Left lung (tissue), 10 donors: Measurements from ENCODE around the gene SCLY. TPM values are rescaled to one million over a fixed set of nuclear protein-coding genes. Genes with fewer than 3 reads are reported as not detected.
"Not testable (repeated sequence)": the region's sequence is repeated elsewhere in the genome, so short reads cannot be mapped to it uniquely, and the experiment has no call there.

Source experiments
- ATAC-seq: fragments of 200-7000 bp; cut with Tn5 transposase; one replicate; pipeline ENCODE4 v1.9.1; 2020; ENCODE audit warnings: moderate library complexity
- DNase-seq, 4 donors: peaks; one replicate each; pipeline ENCODE4 v3.0.0-alpha.2; 2013 to 2020
- H3K27ac ChIP-seq, 2 donors: fragments of 200-600 bp; sonication (generic) in 1 of 2; one replicate each; pipeline versions ENCODE4 v1.5.0 to v1.8.0; 2020 to 2021
- H3K27me3 ChIP-seq, 2 donors: fragments of 200-600 bp; sonication (generic) in 1 of 2; one replicate each; pipeline versions ENCODE4 v1.5.0 to v1.8.0; 2020 to 2021
- H3K36me3 ChIP-seq, 2 donors: fragments of 200-600 bp; sonication (generic) in 1 of 2; one replicate each; pipeline versions ENCODE4 v1.5.0 to v1.8.0; 2020 to 2021
- H3K4me1 ChIP-seq, 2 donors: fragments of 200-600 bp; one replicate each; pipeline ENCODE4 v1.8.0; 2021
- H3K4me3 ChIP-seq, 2 donors: fragments of 200-600 bp; sonication (generic) in 1 of 2; one replicate each; pipeline versions ENCODE4 v1.5.0 to v1.8.0; 2020 to 2021; ENCODE audit warnings: mild to moderate bottlenecking in 1 of 2
- H3K9me3 ChIP-seq, 2 donors: fragments of 200-600 bp; sonication (generic) in 1 of 2; one replicate each; pipeline versions ENCODE4 v1.5.0 to v1.8.0; 2020 to 2021
- CTCF ChIP-seq, 2 donors: fragments of 200-600 bp; sonication (generic) in 1 of 2; IDR thresholded peaks; one replicate each; pipeline versions ENCODE4 v1.5.0 to v1.8.0; 2021; ENCODE audit warnings: antibody characterized with exemption in 2 of 2
- intact Hi-C, 2 donors: fragments of 100-400 bp; cut with DNase I; formaldehyde crosslinking; loops; one replicate each; pipeline versions ENCODE4 v1.11.2 to v1.14.2; 2022
- polyA plus RNA-seq, 6 donors: library from polyadenylated mRNA; unstranded; fragments of 120-200 nt; gene quantifications; one replicate each; pipeline ENCODE4 v1.2.1, GENCODE V29; 2013; ENCODE audit not compliant: insufficient read length in 6 of 6
- total RNA-seq, 2 donors: library from RNA; stranded (reverse); fragmentation: NEBNext Ultra II Directional; extraction: Animal tissue kit (Norgen Biotek cat#: 25700); gene quantifications; one replicate each; pipeline ENCODE4 v1.2.1, GENCODE V29; 2021
- donor health status: DM: no; HTN: yes; CAD: no.
- donor health status: DM: no; HTN: no; CAD: no.

SCLY gene
- total and polyA plus RNA-seq, 8 donors = 10.9 to 20.9 (median 15.2) TPM

- no peak for TF ChIP-seq CTCF (IDR thresholded peaks at IDR 0.05)
- no peak for DNase-seq
- intact Hi-C loops = no loop called here
- Histone ChIP-seq H3K27ac (no peak overlapping the region), H3K4me3 (no peak overlapping the region), H3K27me3 (no peaks in the 10 kb centered on the region), H3K9me3 (no peaks in the 10 kb centered on the region), H3K4me1 (peaks cover 0 to 12% of the 10 kb centered on the region in 2 donors), H3K36me3 (peaks cover 0 to 51% of the 10 kb centered on the region in 2 donors)
- no peak for ATAC-seq
Measured at GRCh38 chr2:238065071-238065846, 4.5 kb downstream of the SCLY start.

DNA sequence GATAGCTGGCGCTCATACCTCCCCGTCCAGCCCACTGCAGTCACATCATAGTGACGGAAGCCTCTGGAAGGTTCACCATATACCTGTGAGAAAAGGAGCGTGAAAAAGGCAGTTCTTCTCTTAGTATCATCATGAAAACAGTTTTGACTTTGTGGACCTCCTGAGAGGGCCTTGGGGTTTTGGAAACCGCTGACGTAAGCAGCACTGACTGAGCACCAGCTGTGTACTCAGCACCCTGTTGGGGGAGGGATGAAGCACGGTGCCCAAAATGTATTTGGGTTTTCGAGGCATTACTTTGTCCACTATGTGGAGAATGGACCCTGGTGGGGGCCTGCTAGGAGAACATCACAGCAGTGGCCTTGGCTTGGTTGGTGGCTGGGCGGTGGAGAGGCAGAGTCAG is 5.4 kb downstream of the SCLY start:
- H3K27me3 ChIP-seq = no peaks in the 10 kb centered on the region
- no peak overlapping the region for H3K4me3 ChIP-seq
- ATAC-seq = no peak
- no peak for DNase-seq
- peaks cover 0 to 60% of the 10 kb centered on the region in 2 donors for H3K36me3 ChIP-seq
- H3K27ac ChIP-seq = no peak overlapping the region
- intact Hi-C loops = no loop called here
- TF ChIP-seq CTCF (IDR thresholded peaks at IDR 0.05) = no peak
- no peaks in the 10 kb centered on the region for H3K9me3 ChIP-seq
- H3K4me1 ChIP-seq = peaks cover 0 to 10% of the 10 kb centered on the region in 2 donors

GRCh38 chr2:238066718-238067117 is 5.9 kb downstream of the SCLY start:
- H3K4me1 ChIP-seq, intact Hi-C loops, DNase-seq, H3K27me3 ChIP-seq, H3K4me3 ChIP-seq, H3K27ac ChIP-seq, ATAC-seq, H3K9me3 ChIP-seq: not testable (repeated sequence)
- peaks cover 0 to 65% of the 10 kb centered on the region in 2 donors for H3K36me3 ChIP-seq

DNA sequence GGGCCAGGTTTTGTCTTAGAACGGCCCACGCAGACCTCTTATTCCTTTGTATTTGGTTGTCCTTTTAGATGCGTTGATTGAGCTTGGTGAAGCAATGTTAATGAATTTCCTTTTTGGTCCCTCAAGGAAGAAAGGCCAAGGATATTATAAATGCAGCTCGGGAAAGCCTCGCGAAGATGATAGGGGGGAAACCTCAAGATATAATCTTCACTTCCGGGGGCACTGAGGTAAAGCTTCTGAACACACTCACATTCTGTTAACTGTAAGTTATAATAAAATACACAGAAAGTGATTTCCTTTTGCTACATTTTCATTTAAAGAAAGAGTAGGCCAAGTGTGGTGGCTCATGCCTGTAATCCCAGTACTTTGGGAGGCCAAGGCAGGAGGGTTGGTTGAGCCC is 7.1 kb downstream of the SCLY start:
- ATAC-seq = no peak
- H3K4me1 ChIP-seq = no peaks in the 10 kb centered on the region
- DNase-seq = no peak
- H3K36me3 ChIP-seq = peaks cover 0 to 72% of the 10 kb centered on the region in 2 donors
- H3K27me3 ChIP-seq = no peaks in the 10 kb centered on the region
- H3K27ac ChIP-seq = no peak overlapping the region
- intact Hi-C loops = no loop called here
- H3K9me3 ChIP-seq = no peaks in the 10 kb centered on the region
- H3K4me3 ChIP-seq = no peak overlapping the region
- no peak for TF ChIP-seq CTCF (IDR thresholded peaks at IDR 0.05)

GRCh38 chr2:238069021-238069709 is 8.4 kb downstream of the SCLY start:
- Histone ChIP-seq H3K27me3 (no peaks in the 10 kb centered on the region), H3K4me3 (no peak overlapping the region), H3K27ac (no peak overlapping the region), H3K9me3 (peaks cover 0 to 1% of the 10 kb centered on the region in 2 donors), H3K36me3 (peaks cover 0 to 80% of the 10 kb centered on the region in 2 donors), H3K4me1 (no peaks in the 10 kb centered on the region)
- DNase-seq (no peak), ATAC-seq (no peak)
- intact Hi-C loops = no loop called here
- no peak for TF ChIP-seq CTCF (IDR thresholded peaks at IDR 0.05)
